CD8-positive, alpha-beta memory T cell (primary cell): ENCODE results near the gene GPATCH2L. TPM values are rescaled to one million over a fixed set of nuclear protein-coding genes. Genes with fewer than 3 reads are reported as not detected.

Source experiments
- CTCF ChIA-PET: fragments of 350-600 bp; sonication (Branson Sonifier 250); formaldehyde crosslinking; loops from one replicate; lab custom pipeline; 2021; ENCODE audit warnings: antibody characterized with exemption; lab: Charles Lee
- POLR2A ChIA-PET: fragments of 350-600 bp; sonication (Branson Sonifier 250); formaldehyde crosslinking; loops from one replicate; lab custom pipeline; 2021; ENCODE audit warnings: antibody characterized with exemption; lab: Charles Lee
- DNase-seq, 5 donors: peaks; one replicate each; pipeline versions ENCODE4 v3.0.0 to v3.0.0-alpha.2; 2020 to 2022; ENCODE audit warnings: mixed read lengths in 1 of 5
- H3K27ac ChIP-seq: one replicate; pipeline ENCODE4 v1.7.0; 2013; ENCODE audit warnings: low read depth, mild to moderate bottlenecking, low read length, moderate library complexity
- H3K27me3 ChIP-seq: 2 replicates; pipeline ENCODE4 v1.7.0; 2013; ENCODE audit warnings: low read length, mild to moderate bottlenecking; ENCODE audit not compliant: insufficient read depth, poor library complexity, severe bottlenecking
- H3K36me3 ChIP-seq: 2 replicates; pipeline ENCODE4 v1.7.0; 2013; ENCODE audit warnings: mild to moderate bottlenecking, low read length, moderate library complexity; ENCODE audit not compliant: insufficient read depth
- H3K4me1 ChIP-seq: 2 replicates; pipeline ENCODE4 v1.7.0; 2013; ENCODE audit warnings: mild to moderate bottlenecking, low read length, moderate library complexity; ENCODE audit not compliant: insufficient read depth
- H3K4me3 ChIP-seq: 2 replicates; pipeline ENCODE4 v1.7.0; 2013; ENCODE audit warnings: mild to moderate bottlenecking, low read length
- H3K9me3 ChIP-seq: 2 replicates; pipeline ENCODE4 v1.7.0; 2013; ENCODE audit warnings: mild to moderate bottlenecking, low read length
- H3K27ac Mint-ChIP-seq, 8 donors: one replicate each; pipeline ENCODE4 v1.8.0; 2020 to 2021; ENCODE audit warnings: mixed read lengths in 8 of 8, mild to moderate bottlenecking in 6 of 8, inconsistent platforms in 3 of 8, moderate library complexity in 3 of 8
- H3K27me3 Mint-ChIP-seq, 2 donors: one replicate each; pipeline ENCODE4 v1.8.0; 2020 to 2021; ENCODE audit warnings: mixed read lengths in 2 of 2, mild to moderate bottlenecking in 1 of 2, moderate library complexity in 1 of 2
- H3K36me3 Mint-ChIP-seq, 3 donors: one replicate each; pipeline ENCODE4 v1.8.0; 2020 to 2021; ENCODE audit warnings: mixed read lengths in 3 of 3, inconsistent platforms in 1 of 3, mild to moderate bottlenecking in 1 of 3
- H3K4me1 Mint-ChIP-seq, 3 donors: one replicate each; pipeline ENCODE4 v1.8.0; 2020 to 2021; ENCODE audit warnings: mixed read lengths in 3 of 3, inconsistent platforms in 1 of 3, mild to moderate bottlenecking in 1 of 3
- H3K4me3 Mint-ChIP-seq, 7 donors: one replicate each; pipeline ENCODE4 v1.8.0; 2020 to 2021; ENCODE audit warnings: mixed read lengths in 7 of 7, mild to moderate bottlenecking in 6 of 7, moderate library complexity in 4 of 7, inconsistent platforms in 2 of 7
- H3K9me3 Mint-ChIP-seq, 5 donors: one replicate each; pipeline ENCODE4 v1.8.0; 2020 to 2022; ENCODE audit warnings: mixed read lengths in 5 of 5, mild to moderate bottlenecking in 3 of 5, moderate library complexity in 2 of 5, inconsistent platforms in 1 of 5
- polyA plus RNA-seq: library from polyadenylated mRNA; unstranded; fragments of 300-500 nt; fragmentation: Illumina TruSeq; gene quantifications from one replicate; pipeline ENCODE4 v1.2.3, GENCODE V29; 2021
- total RNA-seq, 2 experiments: library from RNA; stranded (reverse); gene quantifications; one replicate each; pipeline ENCODE4 v1.2.3, GENCODE V29; 2021

Gene GPATCH2L
- total and polyA plus RNA-seq, 3 experiments from 2014 or later: 8.3 to 41.9 (median 36.0) TPM

GRCh38 chr14:76195003-76195402, 43.3 kb downstream of the GPATCH2L start:
- Mint-ChIP-seq H3K36me3 (peaks cover 16 to 84% (median 29%) of the 10 kb centered on the region in 3 donors), H3K27ac (no peak overlapping the region), H3K4me1 (no peaks in the 10 kb centered on the region), H3K9me3 (no peaks in the 10 kb centered on the region), H3K4me3 (no peak overlapping the region), H3K27me3 (no peaks in the 10 kb centered on the region)
- Histone ChIP-seq H3K4me3 (no peak overlapping the region), H3K9me3 (no peaks in the 10 kb centered on the region), H3K27me3 (no peaks in the 10 kb centered on the region), H3K27ac (no peak overlapping the region), H3K36me3 (peaks cover 39% of the 10 kb centered on the region), H3K4me1 (no peaks in the 10 kb centered on the region)
- ChIA-PET CTCF (no interaction called here), POLR2A (no interaction called here)
- no peak for DNase-seq

GRCh38 chr14:76196980-76197695, 45.4 kb downstream of the GPATCH2L start:
- Mint-ChIP-seq H3K36me3 (peaks cover 22 to 87% (median 33%) of the 10 kb centered on the region in 3 donors), H3K4me3 (no peak overlapping the region), H3K9me3 (no peaks in the 10 kb centered on the region), H3K27ac (peak overlapping the region in 1 of 8 donors; percentile 71), H3K27me3 (no peaks in the 10 kb centered on the region), H3K4me1 (no peaks in the 10 kb centered on the region)
- H3K9me3 ChIP-seq: no peaks in the 10 kb centered on the region
- ChIA-PET POLR2A (no interaction called here), CTCF (no interaction called here)
- no peaks in the 10 kb centered on the region for H3K27me3 ChIP-seq
- no peaks in the 10 kb centered on the region for H3K4me1 ChIP-seq
- H3K27ac ChIP-seq: no peak overlapping the region
- no peak for DNase-seq
- no peak overlapping the region for H3K4me3 ChIP-seq
- H3K36me3 ChIP-seq: peaks cover 39% of the 10 kb centered on the region

- peaks cover 22 to 77% (median 32%) of the 10 kb centered on the region in 3 donors for H3K36me3 Mint-ChIP-seq
- H3K27me3 Mint-ChIP-seq: no peaks in the 10 kb centered on the region
- H3K9me3 Mint-ChIP-seq: no peaks in the 10 kb centered on the region
- no peaks in the 10 kb centered on the region for H3K27me3 ChIP-seq
- H3K36me3 ChIP-seq: peaks cover 23% of the 10 kb centered on the region
- H3K27ac Mint-ChIP-seq: no peak overlapping the region
- no peak for DNase-seq
- no peaks in the 10 kb centered on the region for H3K4me1 ChIP-seq
- ChIA-PET CTCF (interaction anchor here (1.0 kb wide), 1 partner anchor 327 kb away, joined by 3 read pairs; no protein-coding TSS in a partner anchor), POLR2A (no interaction called here)
- no peak overlapping the region for H3K4me3 Mint-ChIP-seq
- H3K4me3 ChIP-seq: no peak overlapping the region
- no peaks in the 10 kb centered on the region for H3K9me3 ChIP-seq
- H3K4me1 Mint-ChIP-seq: no peaks in the 10 kb centered on the region
- no peak overlapping the region for H3K27ac ChIP-seq
Observed at GRCh38 chr14:76201162-76201561, 49.4 kb downstream of the GPATCH2L start.

GRCh38 chr14:76203086-76204001, 51.6 kb downstream of the GPATCH2L start:
- no peak for DNase-seq

GRCh38 chr14:76204461-76205230, 52.9 kb downstream of the GPATCH2L start:
- Histone ChIP-seq H3K4me3 (no peak overlapping the region), H3K9me3 (no peaks in the 10 kb centered on the region)

More at GRCh38 chr14:76203086-76204001, 51.6 kb downstream of the GPATCH2L start:
- H3K4me3 Mint-ChIP-seq: no peak overlapping the region
- no peaks in the 10 kb centered on the region for H3K27me3 ChIP-seq
- no peaks in the 10 kb centered on the region for H3K9me3 ChIP-seq
- H3K4me1 Mint-ChIP-seq: no peaks in the 10 kb centered on the region
- ChIA-PET POLR2A (no interaction called here), CTCF (no interaction called here)
- peaks cover 23 to 61% (median 24%) of the 10 kb centered on the region in 3 donors for H3K36me3 Mint-ChIP-seq
- H3K27me3 Mint-ChIP-seq: no peaks in the 10 kb centered on the region
- peak overlapping the region in 2 of 8 donors; percentile 50 to 51 for H3K27ac Mint-ChIP-seq
- no peak overlapping the region for H3K27ac ChIP-seq
- H3K4me3 ChIP-seq: no peak overlapping the region
- H3K4me1 ChIP-seq: no peaks in the 10 kb centered on the region
- H3K36me3 ChIP-seq: peaks cover 10% of the 10 kb centered on the region
- no peaks in the 10 kb centered on the region for H3K9me3 Mint-ChIP-seq

GRCh38 chr14:76205708-76206107, 54.0 kb downstream of the GPATCH2L start:
- ChIA-PET POLR2A (interaction anchor here (0.6 kb wide), 1 partner anchor 217 kb away, joined by 3 read pairs; no protein-coding TSS in a partner anchor), CTCF (no interaction called here)
- Mint-ChIP-seq H3K36me3 (peaks cover 15 to 43% (median 16%) of the 10 kb centered on the region in 3 donors), H3K4me1 (no peaks in the 10 kb centered on the region), H3K27ac (no peak overlapping the region), H3K27me3 (no peaks in the 10 kb centered on the region), H3K9me3 (no peaks in the 10 kb centered on the region), H3K4me3 (no peak overlapping the region)
- Histone ChIP-seq H3K4me1 (no peaks in the 10 kb centered on the region), H3K36me3 (peaks cover 6% of the 10 kb centered on the region), H3K9me3 (no peaks in the 10 kb centered on the region), H3K27me3 (no peaks in the 10 kb centered on the region), H3K4me3 (no peak overlapping the region), H3K27ac (no peak overlapping the region)
- no peak for DNase-seq

More at GRCh38 chr14:76204461-76205230, 52.9 kb downstream of the GPATCH2L start:
- CTCF ChIA-PET: no interaction called here
- no peak overlapping the region for H3K4me3 Mint-ChIP-seq
- H3K9me3 Mint-ChIP-seq: no peaks in the 10 kb centered on the region
- no peaks in the 10 kb centered on the region for H3K4me1 ChIP-seq
- no peak overlapping the region for H3K27ac Mint-ChIP-seq
- H3K36me3 ChIP-seq: peaks cover 7% of the 10 kb centered on the region
- POLR2A ChIA-PET: no interaction called here
- H3K27me3 ChIP-seq: no peaks in the 10 kb centered on the region
- no peak for DNase-seq
- no peak overlapping the region for H3K27ac ChIP-seq
- H3K36me3 Mint-ChIP-seq: peaks cover 23 to 52% (median 24%) of the 10 kb centered on the region in 3 donors
- no peaks in the 10 kb centered on the region for H3K27me3 Mint-ChIP-seq
- no peaks in the 10 kb centered on the region for H3K4me1 Mint-ChIP-seq

- H3K9me3 Mint-ChIP-seq: peaks cover 0 to 6% (median 0%) of the 10 kb centered on the region in 5 donors
- H3K36me3 ChIP-seq: no peaks in the 10 kb centered on the region
- no peaks in the 10 kb centered on the region for H3K4me1 Mint-ChIP-seq
- H3K27me3 Mint-ChIP-seq: no peaks in the 10 kb centered on the region
- DNase-seq: no peak
- H3K4me1 ChIP-seq: no peaks in the 10 kb centered on the region
- H3K27ac Mint-ChIP-seq: peak overlapping the region in 2 of 8 donors; percentile 37 to 51
- H3K9me3 ChIP-seq: no peaks in the 10 kb centered on the region
- no peaks in the 10 kb centered on the region for H3K27me3 ChIP-seq
- H3K4me3 Mint-ChIP-seq: no peak overlapping the region
- peaks cover 9 to 17% (median 10%) of the 10 kb centered on the region in 3 donors for H3K36me3 Mint-ChIP-seq
- CTCF ChIA-PET: no interaction called here
- POLR2A ChIA-PET: no interaction called here
- no peak overlapping the region for H3K27ac ChIP-seq
- H3K4me3 ChIP-seq: no peak overlapping the region
Observed at GRCh38 chr14:76208340-76208739, 56.6 kb downstream of the GPATCH2L start.
